GM23248 (cell line): ENCODE measurements around the gene HSF5. TPM values are rescaled to one million over a fixed set of nuclear protein-coding genes. Genes with fewer than 3 reads are reported as not detected.

Source experiments
- DNase-seq: peaks from one replicate; pipeline ENCODE4 v3.0.0-alpha.2; 2015
- H2AFZ ChIP-seq: fragments of 200-600 bp; sonication (generic); 2 replicates; pipeline ENCODE4 v1.6.1; 2016; ENCODE audit warnings: antibody characterized with exemption
- H3F3A ChIP-seq: fragments of 200-600 bp; sonication (generic); 2 replicates; pipeline ENCODE4 v1.6.1; 2016; ENCODE audit warnings: mild to moderate bottlenecking, antibody characterized with exemption, mixed run types; ENCODE audit not compliant: insufficient read depth
- H3K27ac ChIP-seq: fragments of 200-600 bp; sonication (generic); 2 replicates; pipeline ENCODE4 v1.5.1; 2016; ENCODE audit warnings: mild to moderate bottlenecking
- H3K27me3 ChIP-seq: fragments of 200-600 bp; sonication (generic); replicated peaks from 2 replicates; pipeline ENCODE4 v1.6.1; 2016; ENCODE audit warnings: mild to moderate bottlenecking; ENCODE audit not compliant: insufficient read depth
- H3K36me3 ChIP-seq: fragments of 200-600 bp; sonication (generic); 2 replicates; pipeline ENCODE4 v1.6.1; 2016; ENCODE audit warnings: low read depth, mild to moderate bottlenecking
- H3K4me1 ChIP-seq: fragments of 200-600 bp; sonication (generic); 2 replicates; pipeline ENCODE4 v1.6.1; 2016; ENCODE audit warnings: mild to moderate bottlenecking; ENCODE audit not compliant: insufficient read depth
- H3K4me2 ChIP-seq: fragments of 200-600 bp; sonication (generic); one replicate; pipeline ENCODE4 v1.6.1; 2016; ENCODE audit warnings: mild to moderate bottlenecking; ENCODE audit not compliant: unreplicated experiment
- H3K4me3 ChIP-seq: fragments of 200-600 bp; sonication (generic); 2 replicates; pipeline ENCODE4 v1.5.1; 2016; ENCODE audit warnings: mild to moderate bottlenecking
- H3K79me2 ChIP-seq: fragments of 200-600 bp; sonication (generic); 2 replicates; pipeline ENCODE4 v1.6.1; 2016; ENCODE audit warnings: mild to moderate bottlenecking; ENCODE audit not compliant: insufficient read depth
- H3K9ac ChIP-seq: fragments of 200-600 bp; sonication (generic); 2 replicates; pipeline ENCODE4 v1.6.1; 2016; ENCODE audit warnings: mild to moderate bottlenecking
- H3K9me2 ChIP-seq: fragments of 200-600 bp; sonication (generic); 2 replicates; pipeline ENCODE4 v1.6.1; 2016; ENCODE audit warnings: mixed run types, mild to moderate bottlenecking, moderate library complexity; ENCODE audit not compliant: insufficient read depth
- H3K9me3 ChIP-seq: fragments of 200-600 bp; sonication (generic); one replicate; pipeline ENCODE4 v1.6.1; 2017; ENCODE audit warnings: low read depth
- H4K20me1 ChIP-seq: fragments of 200-600 bp; sonication (generic); 2 replicates; pipeline ENCODE4 v1.6.0; 2016; ENCODE audit not compliant: insufficient read depth
- EZH2 ChIP-seq: fragments of 200-600 bp; sonication (generic); IDR thresholded peaks from 2 replicates; pipeline ENCODE4 v1.6.1; 2018; ENCODE audit warnings: antibody characterized with exemption, mild to moderate bottlenecking; ENCODE audit not compliant: insufficient read depth, poor library complexity, severe bottlenecking
- EZH2phosphoT487 ChIP-seq: fragments of 200-600 bp; sonication (generic); IDR thresholded peaks from 2 replicates; pipeline ENCODE4 v1.6.1; 2018; ENCODE audit warnings: antibody characterized with exemption, moderate library complexity, mild to moderate bottlenecking, low read depth; ENCODE audit not compliant: insufficient read depth
- WGBS, 2 experiments: methylation state at CpG; one replicate each; pipeline ENCODE4 v1.1.6; 2015 to 2017; ENCODE audit warnings: low lambda C conversion rate in 2 of 2, low coverage in 1 of 2; ENCODE audit errors: missing lambda C conversion rate in 2 of 2; 5-methylcytosine and 5-hydroxymethylcytosine counted together
- in situ Hi-C: fragments of 300-500 bp; cut with MboI; formaldehyde crosslinking; loops from 2 replicates; pipeline ENCODE4 v1.15.0; 2020
- polyA plus RNA-seq: library from polyadenylated mRNA; unstranded; fragments of >200 nt; fragmentation: Nextera tagmentation; extraction: Ambion mirVana; gene quantifications from 2 replicates; pipeline ENCODE4 v1.2.1, GENCODE V29; 2016
- total RNA-seq: library from RNA; depleted of rRNA; stranded (reverse); fragments of >200 nt; shearing (Covaris generic); gene quantifications from 2 replicates; pipeline ENCODE4 v1.2.3, GENCODE V29; 2014

Gene HSF5
- total and polyA plus RNA-seq, 2 experiments from 2014 or later = not detected

- H3K36me3 ChIP-seq = no peaks in the 10 kb centered on the region
- 69 to 80% methylated on average over 6 of the region's 6 CpGs for WGBS, 2 experiments
- H3K4me2 ChIP-seq = no peak overlapping the region
- H3K4me1 ChIP-seq = no peaks in the 10 kb centered on the region
- H3K9me3 ChIP-seq = no peaks in the 10 kb centered on the region
- no peak overlapping the region for H3K9ac ChIP-seq
- H3K27me3 ChIP-seq = peaks cover 28% of the 10 kb centered on the region; the same call in 1 of the 2 replicates
- H3K4me3 ChIP-seq = no peak overlapping the region
- in situ Hi-C loops = no loop called here
- no peak overlapping the region for H3K27ac ChIP-seq
- H2AFZ ChIP-seq = no peak overlapping the region
- H3K9me2 ChIP-seq = no peaks in the 10 kb centered on the region
- no peak for DNase-seq
- no peaks in the 10 kb centered on the region for H3K79me2 ChIP-seq
- no peaks in the 10 kb centered on the region for H3F3A ChIP-seq
- TF ChIP-seq EZH2phosphoT487 = no peak
- no peak for TF ChIP-seq EZH2
- H4K20me1 ChIP-seq = no peaks in the 10 kb centered on the region
Measured at GRCh38 chr17:58470356-58470755, 17.9 kb downstream of the HSF5 start.

- no peak overlapping the region for H3K9ac ChIP-seq
- TF ChIP-seq EZH2phosphoT487 = no peak
- TF ChIP-seq EZH2 = no peak
- H3K36me3 ChIP-seq = no peaks in the 10 kb centered on the region
- no peaks in the 10 kb centered on the region for H4K20me1 ChIP-seq
- H3K9me2 ChIP-seq = no peaks in the 10 kb centered on the region
- H3K79me2 ChIP-seq = no peaks in the 10 kb centered on the region
- H2AFZ ChIP-seq = no peak overlapping the region
- no peak for DNase-seq
- no peak overlapping the region for H3K4me2 ChIP-seq
- no peak overlapping the region for H3K27ac ChIP-seq
- 36 to 42% methylated on average over 3 of the region's 3 CpGs for WGBS, 2 experiments
- in situ Hi-C loops = no loop called here
- H3K27me3 ChIP-seq = peaks cover 28% of the 10 kb centered on the region; the same call in 1 of the 2 replicates
- no peak overlapping the region for H3K4me3 ChIP-seq
- H3F3A ChIP-seq = no peaks in the 10 kb centered on the region
- H3K4me1 ChIP-seq = no peaks in the 10 kb centered on the region
- H3K9me3 ChIP-seq = no peaks in the 10 kb centered on the region
Measured at GRCh38 chr17:58468944-58469343, 19.3 kb downstream of the HSF5 start.

- TF ChIP-seq EZH2 (no peak), EZH2phosphoT487 (no peak)
- no peaks in the 10 kb centered on the region for H4K20me1 ChIP-seq
- H3K4me1 ChIP-seq = no peaks in the 10 kb centered on the region
- H3K4me3 ChIP-seq = no peak overlapping the region
- H3K36me3 ChIP-seq = no peaks in the 10 kb centered on the region
- H3K27ac ChIP-seq = no peak overlapping the region
- no peak overlapping the region for H3K4me2 ChIP-seq
- H3F3A ChIP-seq = no peaks in the 10 kb centered on the region
- no peaks in the 10 kb centered on the region; the same call in 1 of the 2 replicates for H3K27me3 ChIP-seq
- no peaks in the 10 kb centered on the region for H3K9me3 ChIP-seq
- no peaks in the 10 kb centered on the region for H3K79me2 ChIP-seq
- no peak overlapping the region for H2AFZ ChIP-seq
- in situ Hi-C loops = no loop called here
- DNase-seq = no peak
- H3K9ac ChIP-seq = no peak overlapping the region
- H3K9me2 ChIP-seq = no peaks in the 10 kb centered on the region
Measured at GRCh38 chr17:58455491-58455890, 32.7 kb downstream of the HSF5 start.

- no peak overlapping the region for H3K4me3 ChIP-seq
- H3K4me2 ChIP-seq = no peak overlapping the region
- H3K4me1 ChIP-seq = no peaks in the 10 kb centered on the region
- no peaks in the 10 kb centered on the region; the same call in 1 of the 2 replicates for H3K27me3 ChIP-seq
- WGBS, 2 experiments = 53 to 71% methylated on average over 1 of the region's 1 CpG
- no peaks in the 10 kb centered on the region for H4K20me1 ChIP-seq
- TF ChIP-seq EZH2phosphoT487 (no peak), EZH2 (no peak)
- no peaks in the 10 kb centered on the region for H3F3A ChIP-seq
- H3K9me3 ChIP-seq = no peaks in the 10 kb centered on the region
- no peak overlapping the region for H3K9ac ChIP-seq
- no peaks in the 10 kb centered on the region for H3K36me3 ChIP-seq
- peak; percentile 5 for DNase-seq
- H3K27ac ChIP-seq = no peak overlapping the region
- no peaks in the 10 kb centered on the region for H3K79me2 ChIP-seq
- no peaks in the 10 kb centered on the region for H3K9me2 ChIP-seq
- no peak overlapping the region for H2AFZ ChIP-seq
- in situ Hi-C loops = no loop called here
Measured at GRCh38 chr17:58452738-58453137, 35.5 kb downstream of the HSF5 start.
